NOMO-1 (cell line): ENCODE results near the gene TBC1D32.

Experiments used
- DNase-seq, 2 experiments: peaks; one replicate each; lab custom pipeline; 2025; ENCODE audit not compliant: unreplicated experiment in 2 of 2; lab: John Stamatoyannopoulos, UW

Gene TBC1D32

GRCh38 chr6:121040831-121041230, 293.4 kb downstream of the TBC1D32 start:
- no peak for DNase-seq

- no peak for DNase-seq
Measured at GRCh38 chr6:121033091-121033490, 301.2 kb downstream of the TBC1D32 start.

GRCh38 chr6:121032268-121033006, 301.8 kb downstream of the TBC1D32 start:
- no peak for DNase-seq
